H1 (cell line): ENCODE data around the gene HTR2C. TPM values are rescaled to one million over a fixed set of nuclear protein-coding genes. Genes with fewer than 3 reads are reported as not detected.

Experiments
- ATF2 ChIP-seq: IDR thresholded peaks from 2 replicates; pipeline ENCODE4 v1.6.1; 2012; ENCODE audit warnings: low read length, inconsistent platforms
- POLR2AphosphoS5 ChIP-seq: IDR thresholded peaks from 2 replicates; pipeline ENCODE4 v1.6.1; 2011; ENCODE audit warnings: low read depth, low read length
- SIN3A ChIP-seq, 2 experiments: IDR thresholded peaks in 1 of 2; conservative IDR thresholded peaks in 1 of 2; 2 replicates each; pipeline ENCODE4 v1.6.1; 2011 to 2012; ENCODE audit warnings: low read length in 2 of 2, improper control_type of control experiment in 1 of 2, low read depth in 1 of 2, mild to moderate bottlenecking in 1 of 2
- polyA plus RNA-seq, 7 experiments: library from polyadenylated mRNA; depleted of rRNA in 3 of 7; stranded (reverse) in 5 of 7; unstranded in 2 of 7; fragments of >200 nt in 5 of 7; fragments of 200-250 nt in 2 of 7; gene quantifications; 1 replicate in 5 of 7; 2 replicates in 1 of 7; 4 replicates in 1 of 7; pipeline versions ENCODE4 v1.2.1 to v1.2.3, GENCODE V29; 2011 to 2013; ENCODE audit warnings: missing spikeins in 2 of 7, mixed read lengths in 2 of 7
- total RNA-seq: library from RNA; stranded (reverse); fragmentation: NEBNext Ultra II Directional; extraction: Animal tissue kit (Norgen Biotek cat#: 25700); gene quantifications from 2 replicates; pipeline ENCODE4 v1.2.1, GENCODE V29; 2021

The HTR2C gene
- total and polyA plus RNA-seq, 2 of the 8 experiments (the other 6 are each of a cell fraction or from before 2014, with no cell fraction given): 1.7 to 2.0 TPM

- no peak for TF ChIP-seq ATF2
- TF ChIP-seq SIN3A (conservative IDR thresholded peaks at IDR 0.05 in 1 of 2, IDR thresholded peaks at IDR 0.05 in 1 of 2; ENCODE audit: low read depth in 1 of 2, low read length in 2 of 2): no peak
- TF ChIP-seq POLR2AphosphoS5: no peak
These were observed 235.6 kb downstream of the HTR2C start (continued) for GRCh38 chrX:114819509-114819908.
